A673 (cell line): ENCODE data around the gene SEMG1. TPM values are rescaled to one million over a fixed set of nuclear protein-coding genes. Genes with fewer than 3 reads are reported as not detected.
A peak's percentile ranks its signal among the peaks of the same experiment; 100 is the strongest.

ENCODE experiments used
- BruUV-seq: library from RNA; stranded (reverse); fragments of 400-500 nt; replicated peaks from 2 replicates; lab custom pipeline; 2021; lab: Mats Ljungman, UMichigan
- CTCF ChIA-PET: fragments of 300-600 bp; sonication (Branson Sonifier 250); formaldehyde crosslinking; loops from one replicate; lab custom pipeline; 2022; ENCODE audit warnings: antibody characterized with exemption; lab: Charles Lee
- POLR2A ChIA-PET: fragments of 300-600 bp; sonication (Branson Sonifier 250); formaldehyde crosslinking; loops from one replicate; lab custom pipeline; 2022; ENCODE audit warnings: antibody characterized with exemption; ENCODE audit not compliant: low non-redundant PET; lab: Charles Lee
- DNase-seq: peaks from one replicate; pipeline ENCODE4 v3.0.0-alpha.2; 2015; ENCODE audit warnings: low spot score
- H3K27ac ChIP-seq: fragments of 200-600 bp; sonication (generic); 2 replicates; pipeline ENCODE4 v1.5.1; 2016; ENCODE audit warnings: mixed run types, low read depth, mild to moderate bottlenecking, mixed read lengths, antibody characterized with exemption, low read length; ENCODE audit not compliant: poor library complexity, severe bottlenecking
- H3K27me3 ChIP-seq: fragments of 200-600 bp; sonication (generic); replicated peaks from 2 replicates; pipeline ENCODE4 v1.6.1; 2017; ENCODE audit warnings: mixed run types, low read depth, mild to moderate bottlenecking, mixed read lengths, antibody characterized with exemption, low read length; ENCODE audit not compliant: insufficient read depth, poor library complexity
- H3K36me3 ChIP-seq: fragments of 200-600 bp; sonication (generic); 2 replicates; pipeline ENCODE4 v1.6.1; 2016; ENCODE audit warnings: mixed run types, mild to moderate bottlenecking, mixed read lengths, antibody characterized with exemption, low read length; ENCODE audit not compliant: insufficient read depth, poor library complexity, severe bottlenecking
- H3K4me1 ChIP-seq: fragments of 200-600 bp; sonication (generic); 2 replicates; pipeline ENCODE4 v1.6.1; 2017; ENCODE audit warnings: mixed run types, mild to moderate bottlenecking, mixed read lengths, antibody characterized with exemption, low read length; ENCODE audit not compliant: insufficient read depth, poor library complexity, severe bottlenecking
- H3K4me3 ChIP-seq: fragments of 200-600 bp; sonication (generic); 2 replicates; pipeline ENCODE4 v1.5.1; 2016; ENCODE audit warnings: low read depth, mixed run types, mild to moderate bottlenecking, mixed read lengths, low read length; ENCODE audit not compliant: poor library complexity, severe bottlenecking
- H3K9me3 ChIP-seq: fragments of 200-600 bp; sonication (generic); 2 replicates; pipeline ENCODE4 v1.6.1; 2016; ENCODE audit warnings: mixed run types, low read depth, mild to moderate bottlenecking, mixed read lengths, antibody characterized with exemption, low read length; ENCODE audit not compliant: poor library complexity, severe bottlenecking
- CTCF ChIP-seq: fragments of 300-800, 200-600 bp; sonication (generic); conservative IDR thresholded peaks from 2 replicates; pipeline ENCODE4 v1.5.1; 2017; ENCODE audit warnings: low read depth, mild to moderate bottlenecking, antibody characterized with exemption, low read length, moderate library complexity, mixed read lengths
- EZH2 ChIP-seq: fragments of 200-600 bp; sonication (generic); IDR thresholded peaks from 2 replicates; pipeline ENCODE4 v1.6.1; 2017; ENCODE audit warnings: borderline replicate concordance, low read depth, mild to moderate bottlenecking, mixed read lengths, antibody characterized with exemption, low read length; ENCODE audit not compliant: poor library complexity, severe bottlenecking
- intact Hi-C: fragments of 100-400 bp; cut with micrococcal nuclease; formaldehyde crosslinking; loops from one replicate; pipeline ENCODE4 v1.10.0; 2022; ENCODE audit not compliant: unreplicated experiment
- total RNA-seq: library from RNA; stranded (reverse); gene quantifications from 2 replicates; pipeline ENCODE4 v1.2.3, GENCODE V29; 2021

SEMG1 gene
- total RNA-seq, 1 experiment from 2014 or later, result 5.5 TPM

GRCh38 chr20:45235995-45236394 lies 29.2 kb downstream of the SEMG1 start:
- TF ChIP-seq CTCF (peak; percentile 69), EZH2 (no peak)
- ChIA-PET CTCF (no interaction called here), POLR2A (no interaction called here)
- H3K4me1 ChIP-seq, result no peaks in the 10 kb centered on the region
- no peaks in the 10 kb centered on the region for H3K36me3 ChIP-seq
- peaks cover 56% of the 10 kb centered on the region for H3K27me3 ChIP-seq
- BruUV-seq, result no TSS peak
- no peak for DNase-seq
- H3K9me3 ChIP-seq, result no peaks in the 10 kb centered on the region
- intact Hi-C loops, result no loop called here
- H3K27ac ChIP-seq, result no peak overlapping the region
- H3K4me3 ChIP-seq, result no peak overlapping the region

GRCh38 chr20:45238139-45238538 lies 31.3 kb downstream of the SEMG1 start:
- ChIA-PET CTCF (no interaction called here), POLR2A (no interaction called here)
- Histone ChIP-seq H3K9me3 (no peaks in the 10 kb centered on the region), H3K4me3 (no peak overlapping the region), H3K4me1 (no peaks in the 10 kb centered on the region), H3K36me3 (no peaks in the 10 kb centered on the region), H3K27me3 (peaks cover 56% of the 10 kb centered on the region), H3K27ac (no peak overlapping the region)
- BruUV-seq, result no TSS peak
- DNase-seq, result no peak
- TF ChIP-seq CTCF (no peak), EZH2 (no peak)
- intact Hi-C loops, result no loop called here

- ChIA-PET CTCF (no interaction called here), POLR2A (no interaction called here)
- TF ChIP-seq CTCF (no peak), EZH2 (no peak)
- no peak overlapping the region for H3K4me3 ChIP-seq
- intact Hi-C loops, result no loop called here
- no peaks in the 10 kb centered on the region for H3K9me3 ChIP-seq
- no peak for DNase-seq
- H3K27ac ChIP-seq, result no peak overlapping the region
- H3K36me3 ChIP-seq, result no peaks in the 10 kb centered on the region
- H3K27me3 ChIP-seq, result peaks cover 94% of the 10 kb centered on the region
- H3K4me1 ChIP-seq, result no peaks in the 10 kb centered on the region
- BruUV-seq, result no TSS peak
Measured at GRCh38 chr20:45246109-45246508, 39.3 kb downstream of the SEMG1 start.
